Vagina (tissue), 2 donors: ENCODE results near the gene TNIP3. TPM values are rescaled to one million over a fixed set of nuclear protein-coding genes. Genes with fewer than 3 reads are reported as not detected.

Experiments
- DNase-seq, 2 donors: peaks; one replicate each; pipeline ENCODE4 v3.0.0-alpha.2; 2017; ENCODE audit errors: extremely low spot score in 2 of 2
- H3K27ac ChIP-seq: fragments of 200-600 bp; sonication (generic); one replicate; pipeline ENCODE4 v1.5.1; 2019
- H3K27me3 ChIP-seq: fragments of 200-600 bp; sonication (generic); one replicate; pipeline ENCODE4 v1.5.1; 2019
- H3K36me3 ChIP-seq, 2 donors: fragments of 200-600 bp; sonication (generic); one replicate each; pipeline ENCODE4 v1.5.1; 2017 to 2019
- H3K4me1 ChIP-seq: fragments of 200-600 bp; sonication (generic); one replicate; pipeline ENCODE4 v1.5.1; 2019
- H3K4me3 ChIP-seq, 2 donors: fragments of 200-600 bp; sonication (generic); 1 replicate in 1 of 2; 2 replicates in 1 of 2; pipeline ENCODE4 v1.5.1; 2016 to 2019
- H3K9me3 ChIP-seq: fragments of 200-600 bp; sonication (generic); one replicate; pipeline ENCODE4 v1.5.1; 2019
- CTCF ChIP-seq, 3 experiments: fragments of 450-650 bp in 2 of 3; fragments of 200-600 bp in 1 of 3; sonication (generic) in 1 of 3; IDR thresholded peaks; one replicate each; pipeline ENCODE4 v1.5.1; 2017 to 2019; ENCODE audit warnings: antibody characterized with exemption in 3 of 3, mild to moderate bottlenecking in 2 of 3, moderate library complexity in 2 of 3
- POLR2A ChIP-seq, 2 donors: fragments of 450-650 bp; IDR thresholded peaks; one replicate each; pipeline ENCODE4 v1.6.1; 2017; ENCODE audit warnings: antibody characterized with exemption in 2 of 2, mild to moderate bottlenecking in 2 of 2, moderate library complexity in 2 of 2
- POLR2AphosphoS5 ChIP-seq, 2 donors: sonication (generic); formaldehyde crosslinking; IDR thresholded peaks; one replicate each; pipeline ENCODE4 v1.9.0; 2017; ENCODE audit warnings: antibody characterized with exemption in 2 of 2, mild to moderate bottlenecking in 2 of 2, low read depth in 1 of 2; ENCODE audit not compliant: insufficient read depth in 1 of 2
- intact Hi-C: fragments of 100-400 bp; cut with DNase I; formaldehyde crosslinking; loops from one replicate; pipeline ENCODE4 v1.15.1; 2023
- total RNA-seq: library from RNA; depleted of rRNA; stranded (reverse); fragments of >200 nt; gene quantifications from one replicate; pipeline ENCODE4 v1.2.3, GENCODE V29; 2016

The TNIP3 gene
- total RNA-seq, 1 donor from 2014 or later = not detected

DNA sequence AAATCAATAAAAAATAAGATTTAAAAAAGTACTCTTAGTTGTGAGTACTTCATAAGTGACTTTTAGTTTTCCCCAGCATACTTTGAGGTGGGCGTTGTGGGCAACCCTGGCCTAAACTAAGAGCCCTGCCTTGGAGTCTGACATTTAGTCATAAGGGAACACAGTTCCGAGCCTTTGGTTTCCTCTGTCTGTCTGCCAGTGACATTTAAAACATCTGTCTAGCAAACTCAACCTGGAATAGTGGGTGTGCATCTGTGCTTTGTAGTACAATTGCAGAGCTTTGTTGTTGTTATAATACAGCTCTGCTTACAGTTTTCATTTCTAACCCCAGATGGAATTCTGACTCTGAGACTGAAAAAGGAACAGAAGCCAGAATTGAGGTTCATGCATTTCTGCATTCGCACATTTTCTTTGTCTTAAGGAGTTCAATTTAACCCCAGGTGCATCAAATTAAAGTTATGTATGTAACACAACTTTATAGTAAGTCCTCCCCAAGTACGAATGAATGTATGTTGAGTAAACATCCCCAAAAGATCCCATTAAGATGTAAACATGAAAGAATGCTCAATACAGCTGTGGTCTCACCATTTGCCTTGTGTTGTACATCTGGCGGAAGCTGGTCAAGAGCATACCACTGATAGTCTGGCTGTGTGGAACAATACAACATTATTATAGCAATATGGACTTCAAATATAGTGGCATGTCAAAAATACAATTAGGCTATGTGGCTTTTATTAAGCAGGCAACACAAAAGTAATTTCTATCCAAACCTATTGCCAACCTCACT is 25.9 kb downstream of the TNIP3 start:
- DNase-seq = no peak
- no peaks in the 10 kb centered on the region for H3K36me3 ChIP-seq
- H3K4me1 ChIP-seq = no peaks in the 10 kb centered on the region
- no peak overlapping the region for H3K27ac ChIP-seq
- no peaks in the 10 kb centered on the region for H3K27me3 ChIP-seq
- no peak overlapping the region for H3K4me3 ChIP-seq
- no peak for TF ChIP-seq POLR2AphosphoS5 (IDR thresholded peaks at IDR 0.05; ENCODE audit: insufficient read depth in 1 of 2, low read depth in 1 of 2)
- TF ChIP-seq CTCF (IDR thresholded peaks at IDR 0.05) = no peak
- no peak for TF ChIP-seq POLR2A (IDR thresholded peaks at IDR 0.05)
- intact Hi-C loops = no loop called here
- H3K9me3 ChIP-seq = no peaks in the 10 kb centered on the region

- Histone ChIP-seq H3K4me3 (no peak overlapping the region), H3K27ac (no peak overlapping the region), H3K4me1 (no peaks in the 10 kb centered on the region), H3K9me3 (no peaks in the 10 kb centered on the region), H3K27me3 (no peaks in the 10 kb centered on the region), H3K36me3 (no peaks in the 10 kb centered on the region)
- DNase-seq = no peak
- TF ChIP-seq POLR2A (IDR thresholded peaks at IDR 0.05) (no peak), CTCF (IDR thresholded peaks at IDR 0.05) (no peak), POLR2AphosphoS5 (IDR thresholded peaks at IDR 0.05; ENCODE audit: insufficient read depth in 1 of 2, low read depth in 1 of 2) (no peak)
- intact Hi-C loops = no loop called here
Observed at GRCh38 chr4:121130326-121130660, 33.8 kb downstream of the TNIP3 start.

- intact Hi-C loops = no loop called here
Observed at GRCh38 chr4:121129606-121130325, 34.4 kb downstream of the TNIP3 start.

DNA sequence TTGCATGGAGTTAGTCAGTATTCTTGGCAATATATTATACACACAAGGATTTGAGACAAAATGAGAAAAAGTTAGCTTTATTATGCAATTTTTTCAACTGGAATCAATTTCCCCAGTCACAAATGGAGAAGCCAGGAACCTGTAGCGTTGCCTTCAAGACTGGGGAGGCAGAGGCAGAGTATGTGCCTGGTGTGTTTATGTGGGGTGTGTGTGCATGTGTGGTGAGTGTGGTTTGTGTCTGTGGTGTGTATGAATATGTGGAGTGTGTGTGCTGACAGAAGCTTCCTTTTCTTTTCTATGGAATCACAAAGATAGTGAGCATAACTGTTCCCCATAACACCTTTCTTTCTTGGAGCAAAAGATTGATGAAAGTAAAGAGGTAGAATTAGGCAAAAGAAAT is 37.0 kb downstream of the TNIP3 start:
- Histone ChIP-seq H3K27me3 (no peaks in the 10 kb centered on the region), H3K4me1 (no peaks in the 10 kb centered on the region), H3K36me3 (no peaks in the 10 kb centered on the region), H3K27ac (no peak overlapping the region), H3K9me3 (no peaks in the 10 kb centered on the region), H3K4me3 (no peak overlapping the region)
- intact Hi-C loops = no loop called here
- DNase-seq = no peak
- no peak for TF ChIP-seq POLR2A (IDR thresholded peaks at IDR 0.05)
- no peak for TF ChIP-seq CTCF (IDR thresholded peaks at IDR 0.05)
- TF ChIP-seq POLR2AphosphoS5 (IDR thresholded peaks at IDR 0.05; ENCODE audit: insufficient read depth in 1 of 2, low read depth in 1 of 2) = no peak

More at GRCh38 chr4:121129606-121130325, 34.4 kb downstream of the TNIP3 start:
- H3K36me3 ChIP-seq = no peaks in the 10 kb centered on the region
- H3K4me3 ChIP-seq = no peak overlapping the region
- DNase-seq = no peak
- no peak overlapping the region for H3K27ac ChIP-seq
- no peak for TF ChIP-seq POLR2A (IDR thresholded peaks at IDR 0.05)
- no peak for TF ChIP-seq POLR2AphosphoS5 (IDR thresholded peaks at IDR 0.05; ENCODE audit: insufficient read depth in 1 of 2, low read depth in 1 of 2)
- no peak for TF ChIP-seq CTCF (IDR thresholded peaks at IDR 0.05)
- H3K27me3 ChIP-seq = no peaks in the 10 kb centered on the region
- H3K4me1 ChIP-seq = no peaks in the 10 kb centered on the region
- H3K9me3 ChIP-seq = no peaks in the 10 kb centered on the region
